Erythroblast (primary cell): ENCODE measurements around the gene CPLANE2.
"Not testable (repeated sequence)": the region's sequence is repeated elsewhere in the genome, so short reads cannot be mapped to it uniquely, and the experiment has no call there.

Experiments used
- DNase-seq, 2 experiments: peaks; one replicate each; lab custom pipeline; 2025; lab: John Stamatoyannopoulos, UW
- GATA1 ChIP-seq: IDR thresholded peaks from 2 replicates; pipeline ENCODE4 v1.6.1; 2011; ENCODE audit warnings: low read depth, mild to moderate bottlenecking, control low read depth, low read length, moderate library complexity
- POLR2A ChIP-seq: IDR thresholded peaks from 2 replicates; pipeline ENCODE4 v1.6.1; 2011; ENCODE audit warnings: mild to moderate bottlenecking, low read length

CPLANE2 gene

DNA sequence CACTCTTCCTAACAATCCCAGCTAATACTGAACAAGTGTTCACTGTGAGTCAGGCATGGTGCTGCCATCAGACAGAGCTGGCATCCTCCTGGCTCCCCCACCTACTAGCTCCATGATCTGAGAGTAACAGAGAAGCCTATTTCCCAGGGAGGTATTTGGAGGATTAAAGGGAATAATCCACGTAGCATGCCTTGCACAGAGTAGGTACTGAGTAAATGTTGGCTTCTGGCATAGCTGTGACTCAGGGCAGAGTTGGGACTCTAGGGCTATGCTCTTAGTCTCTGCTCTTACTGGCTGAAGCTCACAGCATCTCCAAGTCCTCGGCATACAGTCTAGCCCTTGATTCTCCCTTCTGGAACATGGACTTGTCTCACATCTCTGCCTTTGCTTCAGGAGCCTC lies 32.8 kb downstream of the CPLANE2 start:
- DNase-seq: no peak
- TF ChIP-seq POLR2A (no peak), GATA1 (no peak)

DNA sequence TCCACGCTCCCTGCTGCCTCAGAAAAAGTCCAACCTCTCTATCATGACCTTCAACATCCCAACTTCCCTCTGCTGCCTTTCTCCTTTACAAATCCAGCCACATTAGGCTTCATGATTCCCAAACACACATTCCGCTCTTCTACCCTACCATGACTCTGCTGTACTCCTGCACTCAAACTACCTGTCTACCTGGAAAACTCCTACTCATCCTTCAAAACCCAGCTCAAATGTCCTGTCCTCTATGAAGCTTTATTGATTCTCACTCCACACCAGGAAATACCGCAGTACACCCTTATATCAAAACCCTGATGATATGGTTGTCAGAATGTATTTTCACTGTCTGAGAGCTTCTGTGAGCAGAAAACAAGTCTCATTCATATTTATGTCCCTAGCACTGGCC lies 33.4 kb downstream of the CPLANE2 start:
- TF ChIP-seq GATA1 (no peak), POLR2A (no peak)
- DNase-seq: no peak

DNA sequence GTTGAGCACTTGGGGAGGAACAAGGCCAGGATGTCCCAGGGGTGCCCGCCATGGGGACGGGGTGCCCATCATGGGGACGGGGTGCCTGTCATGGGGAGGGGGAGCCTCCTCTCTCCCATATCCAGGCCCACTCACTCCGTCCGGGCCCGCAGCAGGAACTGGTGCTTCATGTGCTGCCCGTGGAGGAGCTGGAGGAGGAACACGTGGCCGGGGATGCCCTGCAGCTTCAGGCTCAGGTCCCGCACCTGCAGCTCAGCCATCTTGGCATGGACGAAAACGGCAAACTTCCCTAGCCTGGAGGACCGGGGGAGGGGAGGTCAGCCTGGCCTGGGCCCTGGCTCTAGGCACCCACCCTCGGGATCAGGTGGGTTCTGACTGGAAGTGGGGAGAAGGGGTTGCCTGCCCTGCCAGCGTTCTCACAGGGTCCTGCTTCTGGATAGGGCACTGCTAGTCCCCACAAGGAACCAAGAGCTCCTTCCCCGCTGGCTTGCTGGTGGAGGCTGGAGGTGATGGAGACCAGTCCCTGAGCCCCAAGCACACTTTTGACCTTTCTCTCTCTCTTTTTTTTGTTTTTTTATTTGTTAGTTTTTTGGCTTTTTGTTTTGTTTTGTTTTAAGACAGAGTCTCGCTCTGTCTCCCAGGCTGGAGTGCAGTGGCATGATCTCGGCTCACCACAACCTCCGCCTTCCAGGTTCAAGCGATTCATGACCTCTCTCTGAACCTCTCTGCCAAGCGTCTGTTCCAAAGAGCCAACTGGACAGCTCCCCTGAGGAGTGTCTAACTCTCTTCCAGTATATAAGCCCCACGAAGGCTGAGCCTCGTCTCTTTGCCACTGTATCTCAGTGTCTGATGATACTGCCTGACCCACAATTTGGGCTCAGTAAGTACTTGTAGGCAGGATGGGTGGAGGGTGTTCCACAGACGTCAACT lies 34.4 kb downstream of the CPLANE2 start:
- DNase-seq: no peak
- TF ChIP-seq GATA1 (no peak), POLR2A (no peak)

DNA sequence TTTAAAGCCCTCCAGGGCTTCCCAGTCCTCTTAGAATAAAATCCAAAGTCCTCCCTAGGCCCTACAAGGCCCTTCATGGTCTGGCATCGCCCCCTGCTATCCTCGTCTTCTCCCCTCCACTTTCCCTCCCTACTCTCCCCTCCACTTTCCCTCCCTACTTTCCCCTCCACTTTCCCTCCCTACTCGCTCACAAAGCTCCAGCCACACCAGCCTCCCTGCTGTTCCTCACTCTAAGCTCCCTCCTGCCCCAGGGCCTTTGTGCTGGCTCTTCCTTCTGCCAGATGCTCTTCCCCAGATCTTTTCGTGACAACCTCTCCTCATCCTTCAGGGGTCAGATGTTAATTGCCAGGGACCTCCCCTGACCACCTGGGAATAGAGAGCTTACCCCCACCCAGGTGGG lies 37.3 kb downstream of the CPLANE2 start:
- TF ChIP-seq POLR2A (no peak), GATA1 (no peak)
- no peak for DNase-seq

DNA sequence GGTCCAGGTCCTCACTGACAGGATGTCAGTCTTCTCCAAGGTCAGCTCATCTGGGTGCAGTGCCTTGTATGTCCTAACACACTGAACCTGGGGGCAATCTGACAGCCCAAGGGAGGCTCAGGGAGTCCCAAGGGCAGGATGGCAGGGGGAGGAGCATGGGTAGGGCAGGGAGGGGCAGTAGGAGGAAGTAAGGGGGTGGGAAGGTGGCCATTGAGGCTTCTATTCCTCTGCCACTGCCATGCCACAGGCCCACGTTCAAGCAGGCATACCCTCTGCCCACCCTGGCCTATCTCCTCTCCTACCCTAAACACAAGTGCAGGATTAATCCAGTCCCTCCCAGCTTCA lies 37.9 kb downstream of the CPLANE2 start:
- TF ChIP-seq POLR2A (no peak), GATA1 (no peak)
- no peak for DNase-seq

DNA sequence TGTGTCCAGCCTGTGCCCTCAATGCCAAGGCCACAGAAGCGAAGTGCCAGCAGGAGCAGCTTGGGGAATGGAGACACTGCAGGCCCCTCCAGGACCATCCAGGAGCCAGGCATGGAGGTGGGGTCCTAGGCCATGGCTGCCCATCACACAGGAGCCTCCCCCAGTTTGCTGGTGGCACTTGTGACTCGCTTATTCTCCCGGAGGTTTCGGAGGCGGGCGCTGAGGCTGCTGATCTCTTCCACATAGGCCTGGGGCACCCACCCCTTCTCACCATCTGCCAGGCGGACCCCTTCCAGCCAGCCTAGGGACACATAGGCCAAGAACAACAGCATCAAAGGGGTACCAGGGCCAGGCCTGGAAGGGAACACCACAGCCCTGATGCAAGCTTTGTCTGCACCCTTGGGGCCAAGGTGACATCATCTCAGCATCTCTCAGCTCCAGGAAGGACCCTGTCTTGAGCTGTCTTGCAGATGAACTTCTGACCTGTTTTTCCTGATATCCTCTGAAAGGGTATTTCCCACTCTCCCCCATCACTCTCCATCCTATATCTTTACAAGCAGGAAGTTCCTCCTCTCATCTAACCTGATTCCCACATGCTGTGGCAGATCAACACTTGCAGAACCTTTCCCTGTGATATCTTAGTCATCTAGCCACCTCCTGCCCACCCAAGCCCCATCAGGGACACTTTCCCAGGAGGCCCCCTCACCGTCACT lies 38.4 kb downstream of the CPLANE2 start:
- DNase-seq: no peak
- no peak for TF ChIP-seq GATA1
- TF ChIP-seq POLR2A: no peak

DNA sequence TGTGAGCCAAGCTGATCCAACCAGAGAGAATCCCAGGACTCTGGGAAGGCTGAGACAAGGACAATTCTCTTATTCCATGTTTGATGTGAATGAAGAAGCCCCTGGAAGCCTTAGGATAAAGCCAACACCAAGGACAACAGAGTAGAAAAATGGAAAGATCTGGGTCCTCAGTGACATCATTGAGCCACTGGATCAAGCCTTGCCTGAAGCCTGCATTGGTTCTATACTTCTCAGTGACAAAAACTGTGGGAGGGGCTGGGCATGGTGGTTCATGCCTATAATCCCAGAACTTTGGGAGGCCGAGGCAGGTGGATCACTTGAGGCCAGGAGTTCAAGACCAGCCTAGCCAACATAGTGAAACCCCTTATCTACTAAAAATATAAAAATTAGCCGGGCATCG lies 40.1 kb downstream of the CPLANE2 start:
- TF ChIP-seq POLR2A: no peak
- no peak for TF ChIP-seq GATA1
- DNase-seq: no peak

DNA sequence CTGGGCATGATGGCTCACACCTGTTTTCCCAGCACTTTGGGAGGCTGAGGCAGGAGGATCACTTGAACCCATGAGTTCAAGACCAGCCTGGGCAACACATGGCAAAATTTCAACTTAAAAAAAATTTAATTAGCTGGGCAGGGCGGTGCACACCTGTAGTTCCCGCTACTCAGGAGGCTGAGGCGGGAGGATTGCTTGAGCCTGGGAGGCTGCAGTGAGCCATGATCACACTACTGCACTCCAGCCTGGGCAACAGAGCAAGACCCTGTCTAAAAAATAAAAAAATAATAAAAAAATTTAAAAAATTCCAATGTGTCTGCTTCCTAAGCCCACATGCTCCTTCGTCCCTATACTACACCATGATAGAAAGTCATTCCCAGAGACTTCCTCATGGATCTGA lies 40.8 kb downstream of the CPLANE2 start:
- not testable (repeated sequence) for DNase-seq

DNA sequence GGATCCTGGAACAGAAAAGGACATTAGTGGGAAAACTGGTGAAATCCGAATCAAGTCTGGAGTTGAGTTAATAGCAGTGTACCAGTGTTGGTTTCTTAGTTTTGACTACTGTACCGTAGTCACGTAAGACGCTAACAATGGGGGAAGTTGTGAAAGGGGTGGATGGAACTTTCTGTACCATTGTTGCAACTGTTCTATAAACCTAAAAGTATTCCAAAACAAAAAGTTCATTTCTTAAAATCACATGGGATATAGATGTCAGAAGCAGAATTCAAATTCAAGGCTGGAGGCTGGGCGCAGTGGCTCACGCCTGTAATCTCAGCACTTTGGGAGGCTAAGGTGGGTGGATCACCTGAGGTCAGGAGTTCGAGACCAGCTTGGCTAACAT lies 41.5 kb downstream of the CPLANE2 start:
- no peak for TF ChIP-seq GATA1
- TF ChIP-seq POLR2A: no peak
- no peak for DNase-seq

DNA sequence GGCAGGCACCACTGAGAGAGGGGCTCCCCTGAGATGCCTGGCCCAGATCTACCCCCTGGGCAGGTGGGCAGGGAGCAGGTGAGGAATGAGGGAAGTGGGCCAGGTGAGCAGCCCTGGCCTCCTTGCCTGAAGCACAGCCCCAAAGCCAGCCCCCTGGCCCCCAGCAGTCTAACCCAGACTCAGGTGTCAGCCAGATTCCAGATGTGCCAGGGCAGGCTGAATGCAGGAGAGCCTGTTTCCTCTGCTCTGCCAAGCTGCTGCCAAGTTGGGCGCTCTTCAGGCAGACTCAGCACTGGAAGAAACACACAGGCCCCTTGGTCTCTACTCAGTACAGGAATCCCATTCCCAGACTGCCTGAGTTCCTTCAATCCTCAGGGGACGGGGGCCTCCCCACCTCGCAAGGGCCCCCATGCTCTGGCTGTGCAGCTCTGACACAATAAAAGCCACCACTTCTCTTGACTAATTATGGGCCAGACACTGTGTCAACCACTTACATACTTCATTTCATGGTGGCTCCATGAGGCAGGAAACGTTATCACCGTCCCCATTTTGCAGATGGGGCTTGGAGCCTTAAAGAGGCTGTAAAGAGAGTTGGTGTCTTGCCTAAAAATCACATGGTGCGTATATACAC lies 45.0 kb downstream of the CPLANE2 start:
- TF ChIP-seq GATA1: no peak
- no peak for TF ChIP-seq POLR2A
- DNase-seq: no peak

DNA sequence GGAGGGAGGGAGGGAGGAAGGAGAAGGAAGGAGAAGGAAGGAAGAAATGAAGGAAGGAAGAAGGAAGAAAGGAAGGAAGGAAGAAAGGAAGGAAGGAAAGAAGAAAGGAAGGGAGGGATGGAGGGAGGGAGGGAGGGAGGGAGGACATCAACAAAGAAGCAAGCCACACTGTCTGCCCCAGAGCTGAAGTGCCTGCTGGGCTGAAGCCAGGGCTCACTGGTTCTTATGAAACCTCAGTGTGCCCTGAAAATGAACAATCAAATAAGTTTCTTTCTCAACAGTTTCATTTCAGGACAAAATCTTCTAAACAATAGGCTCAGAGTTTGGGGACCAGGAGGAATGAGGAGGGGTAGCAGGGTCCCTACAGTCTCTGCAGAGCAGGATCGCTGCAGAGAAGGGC lies 45.7 kb downstream of the CPLANE2 start:
- no peak for DNase-seq
- TF ChIP-seq GATA1: no peak
- no peak for TF ChIP-seq POLR2A

DNA sequence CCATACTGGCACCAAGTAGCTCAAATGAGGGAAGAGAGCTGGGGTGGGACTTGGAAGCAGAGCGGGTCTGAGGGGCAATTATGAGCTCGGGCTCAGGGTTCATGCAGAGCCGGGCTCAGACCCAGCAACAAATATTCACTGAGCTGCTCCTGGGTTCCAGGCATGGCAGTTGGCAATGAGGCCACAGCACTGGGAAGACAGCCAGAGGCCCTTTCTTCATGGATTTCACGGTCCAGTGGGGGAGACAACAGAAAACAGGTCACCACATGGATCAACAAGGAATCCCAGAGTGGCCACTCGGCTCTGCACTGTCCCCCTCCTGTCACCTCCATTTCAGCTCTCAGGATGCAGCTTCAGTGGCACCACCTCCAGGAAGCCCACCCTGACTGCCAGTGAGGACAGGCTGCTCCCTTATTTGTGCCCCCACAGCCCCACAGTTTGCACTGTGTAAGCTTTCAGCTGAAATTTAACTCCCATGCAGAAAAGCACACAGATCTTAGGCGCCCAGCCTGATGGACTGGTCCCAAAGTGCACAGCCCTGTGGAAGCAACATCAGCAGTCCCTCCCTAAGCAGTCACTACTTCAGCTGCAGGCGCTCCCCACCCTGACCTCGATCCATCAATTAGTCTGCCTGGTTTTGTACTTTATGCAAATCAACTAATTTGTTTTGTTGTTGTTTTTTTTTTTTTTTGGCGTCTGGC lies 46.9 kb downstream of the CPLANE2 start:
- no peak for TF ChIP-seq POLR2A
- no peak for TF ChIP-seq GATA1
- no peak for DNase-seq

DNA sequence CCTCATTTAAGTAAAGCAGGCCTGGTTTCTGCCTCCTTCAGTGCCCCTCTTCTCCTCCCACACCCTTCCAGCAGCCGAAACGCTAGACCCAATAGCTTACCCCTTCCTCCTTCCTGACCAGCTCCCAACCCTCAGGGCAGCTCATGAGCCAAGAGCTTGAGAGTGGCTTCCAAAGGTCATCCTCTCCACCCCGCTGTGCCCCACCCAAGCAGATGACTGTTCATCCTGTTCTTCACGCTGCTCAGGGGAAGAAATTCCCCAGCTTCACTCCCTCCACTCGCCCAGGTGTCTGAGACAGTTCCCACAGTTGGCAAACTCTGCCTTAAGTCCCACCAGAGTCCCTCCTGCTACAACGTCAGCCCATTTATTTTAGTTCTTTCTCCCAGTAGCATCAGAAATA lies 48.0 kb downstream of the CPLANE2 start:
- TF ChIP-seq GATA1: no peak
- no peak for TF ChIP-seq POLR2A
- DNase-seq: peak in 1 of 2 experiments; percentile 27
